Measurements from ENCODE around the gene COL27A1. TPM values are rescaled to one million over a fixed set of nuclear protein-coding genes. Genes with fewer than 3 reads are reported as not detected.

Gene COL27A1
- total RNA-seq, 1 donor from 2014 or later: 4.3 TPM

DNA sequence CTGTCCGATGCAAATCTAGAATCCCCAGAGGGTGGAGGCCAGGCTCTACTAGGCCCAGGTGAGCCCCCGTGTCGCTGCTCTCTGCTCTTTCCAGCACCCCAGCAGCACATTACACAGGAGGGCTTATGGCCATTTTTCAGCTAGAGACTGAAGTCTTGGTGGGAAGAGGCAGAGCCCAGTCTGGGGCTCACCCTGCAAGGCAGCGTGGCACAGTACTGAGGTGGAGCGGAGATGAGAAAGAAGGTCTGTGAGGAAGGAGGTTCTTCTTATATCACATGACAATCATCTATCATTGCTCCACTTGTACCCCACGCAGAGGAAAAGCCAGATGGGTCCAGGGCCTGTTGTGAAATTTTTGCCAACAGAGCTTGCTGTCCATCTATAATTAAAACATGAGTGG lies 46.2 kb upstream of the COL27A1 start:
- Histone ChIP-seq H3K9ac (no peak overlapping the region), H3F3A (ENCODE audit: low read depth) (no peaks in the 10 kb centered on the region), H3K27me3 (peaks cover 31% of the 10 kb centered on the region), H2AFZ (replicated peaks) (peak overlapping the region; percentile 59), H3K27ac (no peak overlapping the region), H3K4me1 (no peaks in the 10 kb centered on the region), H3K4me2 (no peak overlapping the region), H3K9me3 (ENCODE audit: low read depth) (no peaks in the 10 kb centered on the region), H3K4me3 (no peak overlapping the region), H3K36me3 (no peaks in the 10 kb centered on the region), H4K20me1 (ENCODE audit: low read depth) (no peaks in the 10 kb centered on the region), H3K79me2 (ENCODE audit: low read depth) (no peaks in the 10 kb centered on the region)
- H3K4me3 Mint-ChIP-seq: no peak overlapping the region
- H3K27me3 Mint-ChIP-seq (ENCODE audit: insufficient read depth, low read depth): peaks cover 7% of the 10 kb centered on the region
- no peak overlapping the region for H3K27ac Mint-ChIP-seq
- H3K4me1 Mint-ChIP-seq: peaks cover 10% of the 10 kb centered on the region
- TF ChIP-seq, protein P1, sequence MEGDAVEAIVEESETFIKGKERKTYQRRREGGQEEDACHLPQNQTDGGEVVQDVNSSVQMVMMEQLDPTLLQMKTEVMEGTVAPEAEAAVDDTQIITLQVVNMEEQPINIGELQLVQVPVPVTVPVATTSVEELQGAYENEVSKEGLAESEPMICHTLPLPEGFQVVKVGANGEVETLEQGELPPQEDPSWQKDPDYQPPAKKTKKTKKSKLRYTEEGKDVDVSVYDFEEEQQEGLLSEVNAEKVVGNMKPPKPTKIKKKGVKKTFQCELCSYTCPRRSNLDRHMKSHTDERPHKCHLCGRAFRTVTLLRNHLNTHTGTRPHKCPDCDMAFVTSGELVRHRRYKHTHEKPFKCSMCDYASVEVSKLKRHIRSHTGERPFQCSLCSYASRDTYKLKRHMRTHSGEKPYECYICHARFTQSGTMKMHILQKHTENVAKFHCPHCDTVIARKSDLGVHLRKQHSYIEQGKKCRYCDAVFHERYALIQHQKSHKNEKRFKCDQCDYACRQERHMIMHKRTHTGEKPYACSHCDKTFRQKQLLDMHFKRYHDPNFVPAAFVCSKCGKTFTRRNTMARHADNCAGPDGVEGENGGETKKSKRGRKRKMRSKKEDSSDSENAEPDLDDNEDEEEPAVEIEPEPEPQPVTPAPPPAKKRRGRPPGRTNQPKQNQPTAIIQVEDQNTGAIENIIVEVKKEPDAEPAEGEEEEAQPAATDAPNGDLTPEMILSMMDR (IDR thresholded peaks at IDR 0.05): no peak
- TF ChIP-seq EZH2 (IDR thresholded peaks at IDR 0.05) (no peak), EZH2phosphoT487 (IDR thresholded peaks at IDR 0.05) (no peak)
- DNase-seq (ENCODE audit: low spot score): no peak
- H3K36me3 Mint-ChIP-seq: no peaks in the 10 kb centered on the region
- no peaks in the 10 kb centered on the region for H3K9me3 Mint-ChIP-seq

DNA sequence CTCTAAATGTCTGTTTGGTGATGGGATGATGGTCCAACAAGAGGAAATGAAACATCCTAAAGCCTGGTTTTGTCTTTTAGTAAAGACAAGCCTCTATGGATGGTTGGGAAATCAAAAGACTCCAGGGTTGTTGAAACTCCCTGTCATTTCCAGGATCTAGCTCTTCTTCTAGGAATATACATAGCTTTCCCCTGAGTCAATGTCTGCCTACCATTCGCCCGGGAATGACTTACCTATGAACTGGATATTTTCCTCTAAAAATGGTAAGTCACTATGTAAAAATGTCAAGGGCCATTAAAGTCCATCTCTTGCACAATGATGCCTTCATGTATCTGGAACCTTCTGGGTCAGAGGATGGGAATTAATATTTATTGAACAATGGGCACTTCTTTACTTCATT lies 45.2 kb upstream of the COL27A1 start:
- H3K36me3 ChIP-seq: no peaks in the 10 kb centered on the region
- no peaks in the 10 kb centered on the region for H3K4me1 ChIP-seq
- no peaks in the 10 kb centered on the region for H3K9me3 ChIP-seq (ENCODE audit: low read depth)
- H3K27ac ChIP-seq: no peak overlapping the region
- no peaks in the 10 kb centered on the region for H3K9me3 Mint-ChIP-seq
- no peak overlapping the region for H3K4me2 ChIP-seq
- TF ChIP-seq, protein P1 (IDR thresholded peaks at IDR 0.05): no peak
- TF ChIP-seq EZH2phosphoT487 (IDR thresholded peaks at IDR 0.05) (no peak), EZH2 (IDR thresholded peaks at IDR 0.05) (no peak)
- no peaks in the 10 kb centered on the region for H3K36me3 Mint-ChIP-seq
- no peak overlapping the region for H3K9ac ChIP-seq
- no peak for DNase-seq (ENCODE audit: low spot score)
- H2AFZ ChIP-seq (replicated peaks): no peak overlapping the region
- no peaks in the 10 kb centered on the region for H3K79me2 ChIP-seq (ENCODE audit: low read depth)
- no peak overlapping the region for H3K4me3 ChIP-seq
- H4K20me1 ChIP-seq (ENCODE audit: low read depth): no peaks in the 10 kb centered on the region
- no peak overlapping the region for H3K27ac Mint-ChIP-seq
- H3K4me1 Mint-ChIP-seq: peaks cover 10% of the 10 kb centered on the region
- no peak overlapping the region for H3K4me3 Mint-ChIP-seq
- H3K27me3 ChIP-seq: peaks cover 20% of the 10 kb centered on the region
- H3F3A ChIP-seq (ENCODE audit: low read depth): no peaks in the 10 kb centered on the region
- H3K27me3 Mint-ChIP-seq (ENCODE audit: insufficient read depth, low read depth): peaks cover 7% of the 10 kb centered on the region

DNA sequence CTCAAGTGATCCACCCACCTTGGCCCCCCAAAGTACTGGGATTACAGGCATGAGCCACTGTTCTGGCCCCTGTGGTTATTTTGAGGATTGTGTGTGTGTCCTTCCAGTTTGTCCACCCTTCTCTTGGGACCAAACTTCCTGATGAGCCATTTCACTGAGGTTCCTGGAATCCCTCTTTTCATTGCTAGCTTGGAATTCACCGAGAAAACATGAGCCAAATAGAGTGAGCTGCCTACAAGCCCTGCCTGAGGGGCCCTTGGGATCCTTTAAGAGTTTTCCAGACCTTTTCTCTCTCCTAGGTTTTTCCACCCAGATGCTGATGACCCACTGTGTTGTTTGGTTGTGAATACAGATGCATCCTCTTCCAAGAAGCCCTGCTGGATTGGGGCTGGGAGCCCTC lies 43.0 kb upstream of the COL27A1 start:
- DNase-seq (ENCODE audit: low spot score): no peak
- Histone ChIP-seq H3K9ac (no peak overlapping the region), H3K4me2 (no peak overlapping the region), H3K27ac (no peak overlapping the region), H3F3A (ENCODE audit: low read depth) (no peaks in the 10 kb centered on the region), H3K4me1 (no peaks in the 10 kb centered on the region), H2AFZ (replicated peaks) (no peak overlapping the region), H3K27me3 (no peaks in the 10 kb centered on the region), H3K4me3 (no peak overlapping the region), H4K20me1 (ENCODE audit: low read depth) (no peaks in the 10 kb centered on the region), H3K9me3 (ENCODE audit: low read depth) (no peaks in the 10 kb centered on the region), H3K79me2 (ENCODE audit: low read depth) (no peaks in the 10 kb centered on the region), H3K36me3 (no peaks in the 10 kb centered on the region)
- H3K27ac Mint-ChIP-seq: no peak overlapping the region
- H3K4me3 Mint-ChIP-seq: no peak overlapping the region
- peaks cover 10% of the 10 kb centered on the region for H3K4me1 Mint-ChIP-seq
- peaks cover 9% of the 10 kb centered on the region for H3K27me3 Mint-ChIP-seq (ENCODE audit: insufficient read depth, low read depth)
- TF ChIP-seq, protein P1 (IDR thresholded peaks at IDR 0.05): no peak
- TF ChIP-seq EZH2phosphoT487 (IDR thresholded peaks at IDR 0.05) (no peak), EZH2 (IDR thresholded peaks at IDR 0.05) (no peak)
- no peaks in the 10 kb centered on the region for H3K36me3 Mint-ChIP-seq
- H3K9me3 Mint-ChIP-seq: no peaks in the 10 kb centered on the region
